ENCODE measurements around the gene ACSL4. TPM values are rescaled to one million over a fixed set of nuclear protein-coding genes. Genes with fewer than 3 reads are reported as not detected.
"Not testable (repeated sequence)": the region's sequence is repeated elsewhere in the genome, so short reads cannot be mapped to it uniquely, and the experiment has no call there.

Gene ACSL4
- total RNA-seq, 1 donor from 2014 or later: 77.9 TPM

- no peak overlapping the region for H3K27ac Mint-ChIP-seq (ENCODE audit: unreplicated experiment)
- no peaks in the 10 kb centered on the region for H3K9me3 Mint-ChIP-seq (ENCODE audit: unreplicated experiment)
- no peaks in the 10 kb centered on the region for H3K36me3 Mint-ChIP-seq (ENCODE audit: unreplicated experiment)
- H3K4me3 Mint-ChIP-seq (ENCODE audit: unreplicated experiment): no peak overlapping the region
- TF ChIP-seq CTCF (IDR thresholded peaks at IDR 0.05; ENCODE audit: partially characterized antibody, unreplicated experiment): no peak
- H3K4me1 Mint-ChIP-seq (ENCODE audit: low read depth, unreplicated experiment): no peaks in the 10 kb centered on the region
- DNase-seq: no peak
- no peaks in the 10 kb centered on the region for H3K27me3 Mint-ChIP-seq (ENCODE audit: unreplicated experiment)
Measured at GRCh38 chrX:109685656-109686078, 47.4 kb downstream of the ACSL4 start.

- Mint-ChIP-seq H3K27me3 (ENCODE audit: unreplicated experiment) (no peaks in the 10 kb centered on the region), H3K27ac (ENCODE audit: unreplicated experiment) (no peak overlapping the region), H3K4me1 (ENCODE audit: low read depth, unreplicated experiment) (no peaks in the 10 kb centered on the region), H3K4me3 (ENCODE audit: unreplicated experiment) (no peak overlapping the region), H3K36me3 (ENCODE audit: unreplicated experiment) (no peaks in the 10 kb centered on the region), H3K9me3 (ENCODE audit: unreplicated experiment) (no peaks in the 10 kb centered on the region)
- TF ChIP-seq CTCF (IDR thresholded peaks at IDR 0.05; ENCODE audit: partially characterized antibody, unreplicated experiment): no peak
- no peak for DNase-seq
Measured at GRCh38 chrX:109684136-109684535, 48.9 kb downstream of the ACSL4 start.

- H3K4me3 Mint-ChIP-seq (ENCODE audit: unreplicated experiment): no peak overlapping the region
- H3K27ac Mint-ChIP-seq (ENCODE audit: unreplicated experiment): no peak overlapping the region
- no peak for TF ChIP-seq CTCF (IDR thresholded peaks at IDR 0.05; ENCODE audit: partially characterized antibody, unreplicated experiment)
- DNase-seq: no peak
- H3K36me3 Mint-ChIP-seq (ENCODE audit: unreplicated experiment): no peaks in the 10 kb centered on the region
- H3K4me1 Mint-ChIP-seq (ENCODE audit: low read depth, unreplicated experiment): no peaks in the 10 kb centered on the region
- H3K27me3 Mint-ChIP-seq (ENCODE audit: unreplicated experiment): no peaks in the 10 kb centered on the region
- no peaks in the 10 kb centered on the region for H3K9me3 Mint-ChIP-seq (ENCODE audit: unreplicated experiment)
Measured at GRCh38 chrX:109681475-109682081, 51.5 kb downstream of the ACSL4 start.

- Mint-ChIP-seq H3K4me3 (ENCODE audit: unreplicated experiment) (no peak overlapping the region), H3K27ac (ENCODE audit: unreplicated experiment) (no peak overlapping the region), H3K4me1 (ENCODE audit: low read depth, unreplicated experiment) (peaks cover 2% of the 10 kb centered on the region), H3K27me3 (ENCODE audit: unreplicated experiment) (no peaks in the 10 kb centered on the region), H3K9me3 (ENCODE audit: unreplicated experiment) (no peaks in the 10 kb centered on the region), H3K36me3 (ENCODE audit: unreplicated experiment) (no peaks in the 10 kb centered on the region)
- no peak for TF ChIP-seq CTCF (IDR thresholded peaks at IDR 0.05; ENCODE audit: partially characterized antibody, unreplicated experiment)
- no peak for DNase-seq
Measured at GRCh38 chrX:109679820-109680219, 53.2 kb downstream of the ACSL4 start.

GRCh38 chrX:109672239-109672638, 60.8 kb downstream of the ACSL4 start:
- no peak for DNase-seq
- Mint-ChIP-seq H3K27me3 (ENCODE audit: unreplicated experiment) (no peaks in the 10 kb centered on the region), H3K9me3 (ENCODE audit: unreplicated experiment) (no peaks in the 10 kb centered on the region), H3K4me3 (ENCODE audit: unreplicated experiment) (no peak overlapping the region), H3K4me1 (ENCODE audit: low read depth, unreplicated experiment) (peaks cover 2% of the 10 kb centered on the region), H3K36me3 (ENCODE audit: unreplicated experiment) (no peaks in the 10 kb centered on the region), H3K27ac (ENCODE audit: unreplicated experiment) (no peak overlapping the region)
- no peak for TF ChIP-seq CTCF (IDR thresholded peaks at IDR 0.05; ENCODE audit: partially characterized antibody, unreplicated experiment)

GRCh38 chrX:109671170-109671569, 61.9 kb downstream of the ACSL4 start:
- not testable (repeated sequence) for H3K27ac Mint-ChIP-seq (ENCODE audit: unreplicated experiment); H3K4me1 Mint-ChIP-seq (ENCODE audit: low read depth, unreplicated experiment); H3K9me3 Mint-ChIP-seq (ENCODE audit: unreplicated experiment); H3K4me3 Mint-ChIP-seq (ENCODE audit: unreplicated experiment); H3K27me3 Mint-ChIP-seq (ENCODE audit: unreplicated experiment); H3K36me3 Mint-ChIP-seq (ENCODE audit: unreplicated experiment); DNase-seq

Measured in glutamatergic neuron (in vitro differentiated cells).